Trophoblast cell (in vitro differentiated cells and primary cell): Measurements from ENCODE around the gene PTGFRN.
A peak's percentile ranks its signal among the peaks of the same experiment; 100 is the strongest.

Source experiments
- DNase-seq, 2 donors: peaks; one replicate each; pipeline ENCODE4 v3.0.0-alpha.2; 2016
- H2AFZ ChIP-seq: 2 replicates; pipeline ENCODE4 v1.6.1; 2013; ENCODE audit warnings: low read length, moderate library complexity, mild to moderate bottlenecking; ENCODE audit not compliant: insufficient read depth, poor library complexity
- H2AK5ac ChIP-seq: 2 replicates; pipeline ENCODE4 v1.6.1; 2013; ENCODE audit warnings: mild to moderate bottlenecking, low read length
- H2BK120ac ChIP-seq: 2 replicates; pipeline ENCODE4 v1.6.1; 2013; ENCODE audit warnings: low read length, mild to moderate bottlenecking, moderate library complexity; ENCODE audit not compliant: insufficient read depth, poor library complexity
- H2BK12ac ChIP-seq: 2 replicates; pipeline ENCODE4 v1.6.1; 2013; ENCODE audit warnings: mild to moderate bottlenecking, low read length, moderate library complexity
- H2BK5ac ChIP-seq: 2 replicates; pipeline ENCODE4 v1.6.1; 2013; ENCODE audit warnings: low read length, low read depth, moderate library complexity, mild to moderate bottlenecking; ENCODE audit not compliant: poor library complexity
- H3K14ac ChIP-seq: 2 replicates; pipeline ENCODE4 v1.6.1; 2013; ENCODE audit warnings: mild to moderate bottlenecking, low read length
- H3K18ac ChIP-seq: 2 replicates; pipeline ENCODE4 v1.6.1; 2013; ENCODE audit warnings: mild to moderate bottlenecking, low read length
- H3K23ac ChIP-seq: 2 replicates; pipeline ENCODE4 v1.6.1; 2013; ENCODE audit warnings: low read length
- H3K27ac ChIP-seq: 2 replicates; pipeline ENCODE4 v1.5.1; 2013; ENCODE audit warnings: low read depth, mild to moderate bottlenecking, inconsistent platforms, low read length, moderate library complexity
- H3K27me3 ChIP-seq: 2 replicates; pipeline ENCODE4 v1.6.1; 2013; ENCODE audit warnings: inconsistent platforms, mild to moderate bottlenecking, low read length, moderate library complexity; ENCODE audit not compliant: insufficient read depth
- H3K36me3 ChIP-seq, 2 experiments: 1 replicate in 1 of 2; 2 replicates in 1 of 2; pipeline ENCODE4 v1.6.1; 2013; ENCODE audit warnings: low read length in 2 of 2, mild to moderate bottlenecking in 2 of 2, moderate library complexity in 1 of 2; ENCODE audit not compliant: insufficient read depth in 2 of 2, control insufficient read depth in 1 of 2
- H3K4ac ChIP-seq: 2 replicates; pipeline ENCODE4 v1.6.1; 2013; ENCODE audit warnings: low read depth, mild to moderate bottlenecking, low read length, moderate library complexity
- H3K4me1 ChIP-seq, 2 experiments: 1 replicate in 1 of 2; 2 replicates in 1 of 2; pipeline ENCODE4 v1.6.1; 2013; ENCODE audit warnings: low read length in 2 of 2, mild to moderate bottlenecking in 2 of 2, moderate library complexity in 1 of 2; ENCODE audit not compliant: insufficient read depth in 2 of 2, control insufficient read depth in 1 of 2
- H3K4me2 ChIP-seq: 2 replicates; pipeline ENCODE4 v1.6.1; 2013; ENCODE audit warnings: inconsistent platforms, mild to moderate bottlenecking, low read length, moderate library complexity
- H3K4me3 ChIP-seq: 2 replicates; pipeline ENCODE4 v1.5.1; 2013; ENCODE audit warnings: mild to moderate bottlenecking, low read depth, low read length, inconsistent platforms
- H3K79me1 ChIP-seq: one replicate; pipeline ENCODE4 v1.6.1; 2013; ENCODE audit warnings: low read length
- H3K79me2 ChIP-seq: 2 replicates; pipeline ENCODE4 v1.6.1; 2013; ENCODE audit warnings: low read length, mild to moderate bottlenecking; ENCODE audit not compliant: control insufficient read depth, insufficient read depth, poor library complexity
- H3K9ac ChIP-seq: 2 replicates; pipeline ENCODE4 v1.6.1; 2013; ENCODE audit warnings: mild to moderate bottlenecking, low read length
- H3K9me3 ChIP-seq: 2 replicates; pipeline ENCODE4 v1.6.1; 2013; ENCODE audit warnings: low read depth, mild to moderate bottlenecking, control low read depth, inconsistent platforms, low read length; ENCODE audit not compliant: insufficient read depth
- H4K12ac ChIP-seq: 2 replicates; pipeline ENCODE4 v1.6.1; 2013; ENCODE audit warnings: low read depth, mild to moderate bottlenecking, low read length, moderate library complexity
- H4K8ac ChIP-seq: 2 replicates; pipeline ENCODE4 v1.6.1; 2013; ENCODE audit warnings: low read depth, mild to moderate bottlenecking, low read length, moderate library complexity
- H4K91ac ChIP-seq: one replicate; pipeline ENCODE4 v1.6.1; 2013; ENCODE audit warnings: low read depth, mild to moderate bottlenecking, low read length, moderate library complexity
- WGBS: extraction: QIAGEN DNeasy Blood & Tissue Kit; methylation state at CpG from one replicate; pipeline ENCODE4 v1.1.7; 2013; ENCODE audit warnings: missing lambda C conversion rate; ENCODE audit not compliant: insufficient read length, insufficient coverage; ENCODE audit errors: extremely low coverage; 5-methylcytosine and 5-hydroxymethylcytosine counted together

Gene PTGFRN

GRCh38 chr1:116880917-116881316 is 28.8 kb upstream of the PTGFRN start:
- WGBS = no CpG with 5 or more reads among the region's 5 CpGs
- peak overlapping the region; percentile 91 for H2BK12ac ChIP-seq
- no peak overlapping the region for H2AFZ ChIP-seq
- peaks cover 25% of the 10 kb centered on the region for H3K79me1 ChIP-seq
- no peak overlapping the region for H3K18ac ChIP-seq
- no peaks in the 10 kb centered on the region for H3K36me3 ChIP-seq
- H4K12ac ChIP-seq = no peak overlapping the region
- H3K9me3 ChIP-seq = no peaks in the 10 kb centered on the region
- no peak overlapping the region for H3K4me3 ChIP-seq
- H2AK5ac ChIP-seq = peak overlapping the region; percentile 82
- H3K27me3 ChIP-seq = no peaks in the 10 kb centered on the region
- H3K4me1 ChIP-seq = peaks cover 14 to 18% of the 10 kb centered on the region in 2 experiments
- DNase-seq = peak; percentile 32 to 49
- H3K4ac ChIP-seq = peak overlapping the region; percentile 29
- no peak overlapping the region for H3K4me2 ChIP-seq
- no peak overlapping the region for H3K9ac ChIP-seq
- H4K91ac ChIP-seq = peak overlapping the region; percentile 70
- H4K8ac ChIP-seq = no peak overlapping the region
- peaks cover 6% of the 10 kb centered on the region for H3K79me2 ChIP-seq
- peak overlapping the region; percentile 28 for H3K14ac ChIP-seq
- H3K23ac ChIP-seq = no peak overlapping the region
- H3K27ac ChIP-seq = no peak overlapping the region
- H2BK5ac ChIP-seq = peak overlapping the region; percentile 21
- peak overlapping the region; percentile 43 for H2BK120ac ChIP-seq

DNA sequence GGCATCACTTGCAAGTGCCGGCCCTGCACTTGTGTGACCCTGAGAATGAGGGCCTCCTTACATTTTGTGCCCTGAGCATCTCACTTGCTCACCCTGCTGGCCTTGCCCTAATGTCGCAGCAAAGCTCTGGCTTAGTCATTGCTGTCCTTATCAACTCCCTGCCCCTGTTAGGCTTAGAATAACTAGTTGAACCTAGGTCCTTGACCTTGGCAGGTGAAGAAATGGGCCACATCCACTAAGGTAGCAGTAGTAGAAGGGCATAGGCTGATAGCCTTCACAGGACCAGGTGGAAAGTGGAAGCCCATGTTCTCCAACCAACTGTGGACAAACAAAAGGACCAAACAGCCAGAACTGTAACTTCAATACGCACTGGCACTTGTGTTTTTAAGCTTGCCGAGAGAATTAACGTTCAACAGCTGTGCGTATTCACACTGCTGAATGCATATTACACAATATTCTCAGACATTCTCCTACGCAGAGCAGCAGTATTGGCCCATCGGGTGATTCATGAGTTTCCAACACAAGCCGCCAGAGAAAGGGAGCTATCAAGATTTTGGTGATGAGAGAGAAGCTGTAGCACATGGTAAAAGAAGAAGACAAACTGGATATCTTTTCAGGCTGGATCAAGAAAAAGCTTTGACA is 27.7 kb upstream of the PTGFRN start:
- Histone ChIP-seq H2BK5ac (no peak overlapping the region), H2BK12ac (peak overlapping the region; percentile 81), H3K23ac (no peak overlapping the region), H3K9ac (no peak overlapping the region), H3K79me1 (peaks cover 32% of the 10 kb centered on the region), H3K27me3 (no peaks in the 10 kb centered on the region), H3K4ac (no peak overlapping the region), H3K4me1 (peaks cover 16 to 25% of the 10 kb centered on the region in 2 experiments), H2AFZ (no peak overlapping the region), H3K9me3 (no peaks in the 10 kb centered on the region), H2BK120ac (no peak overlapping the region), H3K14ac (no peak overlapping the region), H4K12ac (no peak overlapping the region), H4K91ac (no peak overlapping the region), H3K18ac (no peak overlapping the region), H3K79me2 (peaks cover 6% of the 10 kb centered on the region), H3K36me3 (no peaks in the 10 kb centered on the region), H2AK5ac (no peak overlapping the region), H3K27ac (no peak overlapping the region), H3K4me3 (no peak overlapping the region), H3K4me2 (no peak overlapping the region), H4K8ac (no peak overlapping the region)
- peak; percentile 89 to 93 for DNase-seq
- WGBS = no CpG with 5 or more reads among the region's 9 CpGs

- Histone ChIP-seq H3K79me2 (peaks cover 6% of the 10 kb centered on the region), H3K14ac (no peak overlapping the region), H2BK12ac (no peak overlapping the region), H3K4me2 (no peak overlapping the region), H4K91ac (no peak overlapping the region), H2BK5ac (no peak overlapping the region), H3K27ac (no peak overlapping the region), H3K9me3 (no peaks in the 10 kb centered on the region), H4K12ac (no peak overlapping the region), H3K27me3 (no peaks in the 10 kb centered on the region), H2BK120ac (no peak overlapping the region), H3K9ac (no peak overlapping the region), H4K8ac (no peak overlapping the region), H3K4me1 (peaks cover 19 to 22% of the 10 kb centered on the region in 2 experiments), H3K4me3 (no peak overlapping the region), H2AK5ac (no peak overlapping the region), H3K18ac (no peak overlapping the region), H2AFZ (no peak overlapping the region), H3K4ac (no peak overlapping the region), H3K79me1 (peaks cover 33% of the 10 kb centered on the region), H3K36me3 (no peaks in the 10 kb centered on the region), H3K23ac (no peak overlapping the region)
- WGBS = no CpG with 5 or more reads among the region's 4 CpGs
- no peak for DNase-seq
Observed at GRCh38 chr1:116882866-116883265, 26.9 kb upstream of the PTGFRN start.

GRCh38 chr1:116886291-116886878 is 23.3 kb upstream of the PTGFRN start:
- H3K4ac ChIP-seq = no peak overlapping the region
- H3K14ac ChIP-seq = peak overlapping the region; percentile 46
- no peaks in the 10 kb centered on the region for H3K27me3 ChIP-seq
- no peak overlapping the region for H3K23ac ChIP-seq
- no peak overlapping the region for H3K4me2 ChIP-seq
- H3K27ac ChIP-seq = peak overlapping the region; percentile 93
- H3K9ac ChIP-seq = no peak overlapping the region
- H3K4me3 ChIP-seq = no peak overlapping the region
- H2AK5ac ChIP-seq = no peak overlapping the region
- peak in 1 of 2 donors; percentile 51 for DNase-seq
- H4K8ac ChIP-seq = peak overlapping the region; percentile 51
- H2BK12ac ChIP-seq = peak overlapping the region; percentile 96
- H2BK5ac ChIP-seq = peak overlapping the region; percentile 94
- no peak overlapping the region for H2AFZ ChIP-seq
- peaks cover 5 to 9% of the 10 kb centered on the region in 2 experiments for H3K4me1 ChIP-seq
- H3K79me2 ChIP-seq = no peaks in the 10 kb centered on the region
- H3K18ac ChIP-seq = no peak overlapping the region
- WGBS = no CpG with 5 or more reads among the region's 1 CpG
- H4K12ac ChIP-seq = no peak overlapping the region
- no peaks in the 10 kb centered on the region for H3K36me3 ChIP-seq
- peak overlapping the region; percentile 50 for H4K91ac ChIP-seq
- peaks cover 12% of the 10 kb centered on the region for H3K79me1 ChIP-seq
- peak overlapping the region; percentile 85 for H2BK120ac ChIP-seq
- H3K9me3 ChIP-seq = no peaks in the 10 kb centered on the region
